VCaP (cell line): ENCODE results near the gene LDLR.

Source experiments
- H3K27ac ChIP-seq: fragments of 450-650 bp; 2 replicates; pipeline ENCODE4 v1.5.1; 2017
- TF ChIP-seq, protein P1 (sequence below): fragments of 450-650 bp; conservative IDR thresholded peaks from 2 replicates; pipeline ENCODE4 v1.5.1; 2017; ENCODE audit warnings: mild to moderate bottlenecking, moderate library complexity

Gene LDLR

DNA sequence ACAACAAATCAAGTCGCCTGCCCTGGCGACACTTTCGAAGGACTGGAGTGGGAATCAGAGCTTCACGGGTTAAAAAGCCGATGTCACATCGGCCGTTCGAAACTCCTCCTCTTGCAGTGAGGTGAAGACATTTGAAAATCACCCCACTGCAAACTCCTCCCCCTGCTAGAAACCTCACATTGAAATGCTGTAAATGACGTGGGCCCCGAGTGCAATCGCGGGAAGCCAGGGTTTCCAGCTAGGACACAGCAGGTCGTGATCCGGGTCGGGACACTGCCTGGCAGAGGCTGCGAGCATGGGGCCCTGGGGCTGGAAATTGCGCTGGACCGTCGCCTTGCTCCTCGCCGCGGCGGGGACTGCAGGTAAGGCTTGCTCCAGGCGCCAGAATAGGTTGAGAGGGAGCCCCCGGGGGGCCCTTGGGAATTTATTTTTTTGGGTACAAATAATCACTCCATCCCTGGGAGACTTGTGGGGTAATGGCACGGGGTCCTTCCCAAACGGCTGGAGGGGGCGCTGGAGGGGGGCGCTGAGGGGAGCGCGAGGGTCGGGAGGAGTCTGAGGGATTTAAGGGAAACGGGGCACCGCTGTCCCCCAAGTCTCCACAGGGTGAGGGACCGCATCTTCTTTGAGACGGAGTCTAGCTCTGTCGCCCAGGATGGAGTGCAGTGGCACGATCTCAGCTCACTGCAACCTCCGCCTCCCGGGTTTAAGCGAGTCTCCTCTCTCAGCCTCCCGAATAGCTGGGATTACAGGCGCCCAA, at the start of gene LDLR:
TSS of gene LDLR (plus strand) at position 210 of the 760 bp plus-strand sequence. CDS start at position 296, 86 bp downstream.
- TF ChIP-seq, protein P1, sequence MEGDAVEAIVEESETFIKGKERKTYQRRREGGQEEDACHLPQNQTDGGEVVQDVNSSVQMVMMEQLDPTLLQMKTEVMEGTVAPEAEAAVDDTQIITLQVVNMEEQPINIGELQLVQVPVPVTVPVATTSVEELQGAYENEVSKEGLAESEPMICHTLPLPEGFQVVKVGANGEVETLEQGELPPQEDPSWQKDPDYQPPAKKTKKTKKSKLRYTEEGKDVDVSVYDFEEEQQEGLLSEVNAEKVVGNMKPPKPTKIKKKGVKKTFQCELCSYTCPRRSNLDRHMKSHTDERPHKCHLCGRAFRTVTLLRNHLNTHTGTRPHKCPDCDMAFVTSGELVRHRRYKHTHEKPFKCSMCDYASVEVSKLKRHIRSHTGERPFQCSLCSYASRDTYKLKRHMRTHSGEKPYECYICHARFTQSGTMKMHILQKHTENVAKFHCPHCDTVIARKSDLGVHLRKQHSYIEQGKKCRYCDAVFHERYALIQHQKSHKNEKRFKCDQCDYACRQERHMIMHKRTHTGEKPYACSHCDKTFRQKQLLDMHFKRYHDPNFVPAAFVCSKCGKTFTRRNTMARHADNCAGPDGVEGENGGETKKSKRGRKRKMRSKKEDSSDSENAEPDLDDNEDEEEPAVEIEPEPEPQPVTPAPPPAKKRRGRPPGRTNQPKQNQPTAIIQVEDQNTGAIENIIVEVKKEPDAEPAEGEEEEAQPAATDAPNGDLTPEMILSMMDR, result no peak
- peak within 1 kb of the TSS; percentile 89 for H3K27ac ChIP-seq

DNA sequence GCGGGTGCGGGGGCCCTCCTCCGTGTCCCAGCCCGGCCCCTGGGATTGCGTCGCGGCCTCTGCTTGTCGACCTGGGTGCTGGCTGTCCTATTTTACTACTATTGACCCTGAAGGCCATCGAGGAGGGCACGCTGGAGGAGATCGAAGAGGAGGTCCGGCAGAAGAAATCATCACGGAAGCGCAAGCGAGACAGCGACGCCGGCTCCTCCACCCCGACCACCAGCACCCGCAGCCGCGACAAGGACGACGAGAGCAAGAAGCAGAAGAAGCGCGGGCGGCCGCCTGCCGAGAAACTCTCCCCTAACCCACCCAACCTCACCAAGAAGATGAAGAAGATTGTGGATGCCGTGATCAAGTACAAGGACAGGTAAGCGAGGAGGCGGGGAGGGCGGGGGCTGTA, 48.1 kb upstream of the LDLR start:
- TF ChIP-seq, protein P1, result no peak

DNA sequence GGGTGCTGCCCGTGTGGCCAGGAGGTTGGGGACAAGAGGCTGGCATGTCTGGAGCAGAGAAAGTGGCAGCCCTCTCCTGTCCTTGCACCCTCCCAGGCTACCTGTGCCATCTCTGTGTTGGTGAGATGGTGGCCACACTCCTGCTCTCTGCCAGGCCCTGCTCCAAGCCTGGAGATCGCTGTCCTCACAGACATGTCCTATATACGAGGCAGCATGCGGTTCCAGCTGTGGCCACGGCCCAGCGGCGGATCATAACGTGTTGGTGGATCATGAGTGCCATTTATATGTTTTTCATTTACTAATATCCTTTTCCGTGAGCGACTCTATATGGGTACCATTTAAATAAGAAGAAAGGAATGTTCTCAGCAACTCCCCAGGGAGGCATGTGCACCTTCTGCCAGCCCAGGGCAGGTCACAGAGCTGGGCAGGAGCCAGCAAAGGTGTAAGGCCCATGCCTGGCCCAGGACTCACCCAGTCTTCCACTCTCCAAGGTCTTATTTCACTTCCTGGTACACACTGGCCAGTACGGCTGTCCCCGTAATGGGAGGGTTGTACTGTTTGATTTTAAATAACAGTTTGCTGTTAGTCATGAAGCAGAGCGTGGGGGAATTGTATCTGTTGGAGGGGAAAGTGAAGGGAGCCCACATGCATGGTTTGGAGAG, 47.2 kb upstream of the LDLR start:
- peak overlapping the region; percentile 46 for H3K27ac ChIP-seq
- TF ChIP-seq, protein P1, result no peak

More for the DNA sequence above, 48.1 kb upstream of the LDLR start:
- H3K27ac ChIP-seq, result peak overlapping the region; percentile 46

DNA sequence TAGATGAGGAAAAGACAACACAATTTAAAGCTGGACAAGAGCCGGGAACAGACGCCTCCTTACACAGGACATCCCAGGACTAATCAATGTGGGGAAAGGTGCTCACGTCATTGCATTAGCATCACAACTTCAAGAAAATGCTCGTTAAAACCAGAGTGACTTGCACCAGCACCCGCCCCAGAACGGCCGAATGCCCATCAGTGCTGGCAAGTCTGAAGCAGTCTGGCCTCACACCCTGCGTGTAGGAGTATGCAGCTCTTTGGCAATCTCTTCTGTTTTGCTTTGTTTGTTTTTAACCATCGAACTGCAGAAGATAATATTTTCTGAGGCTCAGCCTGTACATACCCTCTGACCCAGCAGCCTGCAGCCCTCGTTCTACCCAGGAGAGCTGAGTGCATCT, 44.8 kb upstream of the LDLR start:
- no peak overlapping the region for H3K27ac ChIP-seq
- TF ChIP-seq, protein P1, result no peak

DNA sequence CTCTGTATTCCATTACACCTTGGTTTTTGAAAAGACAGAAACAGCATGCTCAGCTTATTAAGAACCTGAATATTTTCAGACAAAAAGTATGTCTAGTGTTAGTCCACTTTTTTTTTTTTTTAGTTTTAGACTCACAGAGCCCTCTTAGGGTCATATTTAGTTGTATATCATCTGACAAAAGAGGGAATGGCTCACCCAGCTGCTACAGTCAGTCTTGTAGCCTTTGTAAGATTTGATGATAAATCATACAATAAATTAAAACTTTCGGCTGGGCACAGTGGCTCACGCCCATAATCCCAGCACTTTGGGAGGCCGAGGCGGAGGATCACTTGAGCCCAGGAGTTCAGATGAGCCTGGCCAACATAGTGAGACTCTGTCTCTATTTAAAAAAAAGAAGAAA, 43.7 kb upstream of the LDLR start:
- TF ChIP-seq, protein P1, result no peak
- no peak overlapping the region for H3K27ac ChIP-seq

DNA sequence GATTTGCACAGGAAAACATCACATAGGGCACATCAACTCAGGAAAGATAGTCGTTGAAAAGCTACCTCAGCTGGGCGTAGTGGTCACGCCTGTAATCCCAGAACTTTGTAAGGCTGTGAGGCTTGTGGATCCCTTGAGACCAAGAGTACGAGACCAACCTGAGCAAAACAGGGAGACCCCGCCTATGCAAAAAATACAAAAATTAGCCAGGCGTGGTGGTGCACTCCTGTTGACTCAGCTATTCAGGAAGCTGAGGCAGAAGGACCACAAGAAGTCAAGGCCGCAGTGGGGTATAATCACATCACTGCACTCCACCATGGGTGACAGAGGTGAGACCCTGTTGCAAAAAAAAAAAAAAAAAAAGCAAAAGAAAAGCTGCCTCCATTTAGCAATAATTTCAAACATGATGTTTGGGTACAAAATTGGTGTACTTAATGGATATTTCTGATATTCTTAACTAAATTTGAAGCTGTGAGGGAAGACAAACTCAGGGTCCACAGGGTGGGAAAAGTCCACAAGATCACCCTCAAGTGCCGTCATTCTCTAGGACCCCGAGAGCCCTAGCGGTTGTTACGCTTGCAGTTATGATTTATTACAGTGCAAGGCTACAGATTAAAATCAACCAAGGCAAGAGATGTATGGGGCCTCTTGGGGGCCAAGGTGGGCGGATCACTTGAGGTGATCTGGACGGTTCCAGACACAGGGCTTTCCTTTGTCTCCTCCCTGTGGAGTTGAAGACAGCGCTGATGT, 42.5 kb upstream of the LDLR start:
- no peak overlapping the region for H3K27ac ChIP-seq
- TF ChIP-seq, protein P1, result no peak

DNA sequence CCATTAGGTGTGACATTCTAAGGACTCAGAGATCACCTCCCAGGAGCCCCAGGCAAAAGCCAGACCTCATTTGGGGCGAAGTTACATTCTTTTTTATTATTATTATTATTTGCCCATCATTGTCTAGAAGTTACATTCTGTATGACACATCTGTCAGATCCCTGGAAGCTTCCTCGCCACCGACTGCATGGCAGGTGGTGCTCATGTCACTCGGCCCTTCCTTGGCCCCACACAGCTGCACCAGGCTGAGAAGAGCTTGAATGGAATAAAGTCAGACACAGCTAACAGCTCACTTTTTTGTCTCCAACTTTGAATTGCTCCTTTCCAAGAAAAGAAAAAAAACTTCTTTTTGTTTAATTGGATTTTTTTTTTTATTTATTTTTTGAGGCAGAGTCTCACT, 41.4 kb upstream of the LDLR start:
- TF ChIP-seq, protein P1, result no peak
- H3K27ac ChIP-seq, result no peak overlapping the region
